Calu3 (cell line): ENCODE measurements around the gene TULP3. TPM values are rescaled to one million over a fixed set of nuclear protein-coding genes. Genes with fewer than 3 reads are reported as not detected.

Experiments
- BruUV-seq: library from RNA; stranded (reverse); fragments of 400-500 nt; replicated peaks from 2 replicates; lab custom pipeline; 2021; lab: Mats Ljungman, UMichigan
- CTCF ChIA-PET: fragments of 300-600 bp; sonication (Branson Sonifier 250); formaldehyde crosslinking; loops from one replicate; lab custom pipeline; 2022; ENCODE audit warnings: antibody characterized with exemption; lab: Charles Lee
- DNase-seq: peaks from one replicate; pipeline ENCODE4 v3.0.0; 2022
- H3K27ac Mint-ChIP-seq: one replicate; pipeline ENCODE4 v1.8.0; 2022; ENCODE audit warnings: mixed read lengths; ENCODE audit not compliant: unreplicated experiment
- H3K27me3 Mint-ChIP-seq: one replicate; pipeline ENCODE4 v1.8.0; 2022; ENCODE audit warnings: mixed read lengths; ENCODE audit not compliant: unreplicated experiment
- H3K36me3 Mint-ChIP-seq: one replicate; pipeline ENCODE4 v1.8.0; 2022; ENCODE audit warnings: mild to moderate bottlenecking, moderate library complexity, mixed read lengths; ENCODE audit not compliant: insufficient read depth, unreplicated experiment
- H3K4me1 Mint-ChIP-seq: one replicate; pipeline ENCODE4 v1.8.0; 2022; ENCODE audit warnings: mild to moderate bottlenecking, low read depth, mixed read lengths; ENCODE audit not compliant: unreplicated experiment
- H3K4me3 Mint-ChIP-seq: one replicate; pipeline ENCODE4 v1.8.0; 2022; ENCODE audit warnings: mild to moderate bottlenecking, low read depth, moderate library complexity, mixed read lengths; ENCODE audit not compliant: unreplicated experiment
- H3K9me3 Mint-ChIP-seq: one replicate; pipeline ENCODE4 v1.8.0; 2022; ENCODE audit warnings: low read depth, mixed read lengths; ENCODE audit not compliant: unreplicated experiment
- intact Hi-C: fragments of 100-400 bp; cut with micrococcal nuclease; formaldehyde crosslinking; loops from one replicate; pipeline ENCODE4 v1.10.0; 2022; ENCODE audit not compliant: unreplicated experiment
- total RNA-seq: library from RNA; stranded (reverse); gene quantifications from 2 replicates; pipeline ENCODE4 v1.2.3, GENCODE V29; 2022
- TF ChIP-seq, protein P1 (sequence below): fragments of 200-600 bp; IDR thresholded peaks from one replicate; pipeline ENCODE4 v1.8.0; 2022; ENCODE audit warnings: antibody characterized with exemption; ENCODE audit not compliant: unreplicated experiment

Gene TULP3
- total RNA-seq, 1 experiment from 2014 or later: 21.6 TPM

DNA sequence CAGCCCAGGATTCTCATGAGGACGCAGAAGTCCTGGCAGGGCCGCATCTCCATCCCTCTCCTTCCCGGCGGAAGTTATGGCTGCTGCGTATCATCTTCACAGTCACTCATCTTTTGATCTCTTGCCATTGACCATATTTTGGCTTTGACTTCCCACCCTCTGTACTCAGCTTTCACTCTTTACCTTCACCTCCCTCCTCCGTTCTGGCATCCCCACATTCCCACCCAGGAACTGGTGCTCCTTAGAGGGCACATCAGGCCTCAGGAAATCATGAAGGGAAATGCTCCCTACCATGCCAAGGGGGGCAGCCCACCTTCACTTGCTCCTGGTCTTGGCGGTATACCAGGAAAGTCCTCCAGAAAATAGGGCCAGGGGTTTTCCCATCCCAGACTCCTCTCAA lies 35.1 kb upstream of the TULP3 start:
- TF ChIP-seq, protein P1, sequence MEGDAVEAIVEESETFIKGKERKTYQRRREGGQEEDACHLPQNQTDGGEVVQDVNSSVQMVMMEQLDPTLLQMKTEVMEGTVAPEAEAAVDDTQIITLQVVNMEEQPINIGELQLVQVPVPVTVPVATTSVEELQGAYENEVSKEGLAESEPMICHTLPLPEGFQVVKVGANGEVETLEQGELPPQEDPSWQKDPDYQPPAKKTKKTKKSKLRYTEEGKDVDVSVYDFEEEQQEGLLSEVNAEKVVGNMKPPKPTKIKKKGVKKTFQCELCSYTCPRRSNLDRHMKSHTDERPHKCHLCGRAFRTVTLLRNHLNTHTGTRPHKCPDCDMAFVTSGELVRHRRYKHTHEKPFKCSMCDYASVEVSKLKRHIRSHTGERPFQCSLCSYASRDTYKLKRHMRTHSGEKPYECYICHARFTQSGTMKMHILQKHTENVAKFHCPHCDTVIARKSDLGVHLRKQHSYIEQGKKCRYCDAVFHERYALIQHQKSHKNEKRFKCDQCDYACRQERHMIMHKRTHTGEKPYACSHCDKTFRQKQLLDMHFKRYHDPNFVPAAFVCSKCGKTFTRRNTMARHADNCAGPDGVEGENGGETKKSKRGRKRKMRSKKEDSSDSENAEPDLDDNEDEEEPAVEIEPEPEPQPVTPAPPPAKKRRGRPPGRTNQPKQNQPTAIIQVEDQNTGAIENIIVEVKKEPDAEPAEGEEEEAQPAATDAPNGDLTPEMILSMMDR: no peak
- intact Hi-C loops: no loop called here
- no peak overlapping the region for H3K4me3 Mint-ChIP-seq
- peaks cover 26% of the 10 kb centered on the region for H3K36me3 Mint-ChIP-seq
- H3K4me1 Mint-ChIP-seq: no peaks in the 10 kb centered on the region
- H3K9me3 Mint-ChIP-seq: no peaks in the 10 kb centered on the region
- H3K27me3 Mint-ChIP-seq: no peaks in the 10 kb centered on the region
- CTCF ChIA-PET: interaction anchor here (0.7 kb wide), 1 partner anchor 1477 kb away, joined by 4 read pairs; no protein-coding TSS in a partner anchor
- no peak for DNase-seq
- H3K27ac Mint-ChIP-seq: no peak overlapping the region
- BruUV-seq: no TSS peak

DNA sequence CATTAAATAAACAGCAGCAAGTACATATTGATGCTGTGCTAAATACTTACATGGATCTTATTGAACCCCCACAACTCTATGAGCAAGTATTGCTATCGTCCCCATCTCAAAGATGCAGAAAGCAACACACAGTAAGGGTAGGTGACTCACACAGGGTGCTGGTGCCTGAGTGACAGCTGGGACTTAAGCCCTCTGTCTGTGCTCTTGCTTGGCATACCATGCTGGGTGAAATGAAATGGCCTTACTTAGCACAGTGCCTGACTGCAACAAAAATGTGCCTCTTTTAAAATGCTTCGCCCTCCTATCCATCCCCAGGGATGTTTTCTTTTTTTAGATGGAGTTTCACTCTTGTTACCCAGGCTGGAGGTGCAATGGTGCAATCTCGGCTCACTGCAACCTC lies 34.6 kb upstream of the TULP3 start:
- Mint-ChIP-seq H3K27ac (no peak overlapping the region), H3K9me3 (no peaks in the 10 kb centered on the region), H3K27me3 (no peaks in the 10 kb centered on the region), H3K4me3 (no peak overlapping the region), H3K36me3 (peaks cover 26% of the 10 kb centered on the region), H3K4me1 (no peaks in the 10 kb centered on the region)
- CTCF ChIA-PET: no interaction called here
- BruUV-seq: no TSS peak
- DNase-seq: no peak
- TF ChIP-seq, protein P1: no peak
- intact Hi-C loops: no loop called here

DNA sequence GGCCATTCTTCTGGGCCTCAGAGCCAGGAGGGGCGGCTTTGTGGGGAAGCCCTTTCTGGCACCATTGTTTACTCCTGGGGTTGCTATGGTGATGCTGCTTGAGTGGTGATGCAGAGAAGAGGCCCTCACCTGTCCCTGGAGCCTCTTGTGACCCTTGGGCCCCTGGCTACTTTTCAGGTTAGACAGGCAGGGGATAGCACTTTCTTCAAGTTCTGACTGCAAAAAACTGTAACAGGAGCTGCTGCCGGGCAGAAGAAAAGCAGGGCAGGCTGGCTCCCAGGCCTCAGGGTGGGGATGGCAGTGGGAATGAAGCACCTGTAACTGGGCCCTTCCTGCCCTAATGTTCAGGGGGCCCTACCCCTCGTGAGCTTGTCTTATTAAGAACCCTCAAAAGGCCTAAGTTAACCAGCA lies 33.7 kb upstream of the TULP3 start, which contains the start of gene TEX52:
Gene TEX52, minus strand, starts transcription at position 19 of the 411 bp plus-strand sequence. Its CDS starts 13 bp downstream, at position 6.
- Mint-ChIP-seq H3K27me3 (no peaks in the 10 kb centered on the region), H3K36me3 (peaks cover 26% of the 10 kb centered on the region), H3K4me1 (no peaks in the 10 kb centered on the region), H3K27ac (no peak within 1 kb of the TSS), H3K9me3 (no peaks in the 10 kb centered on the region), H3K4me3 (no peak within 1 kb of the TSS)
- no peak for DNase-seq
- intact Hi-C loops: no loop called here
- TF ChIP-seq, protein P1: no peak
- CTCF ChIA-PET: no interaction called here
- no TSS peak for BruUV-seq

DNA sequence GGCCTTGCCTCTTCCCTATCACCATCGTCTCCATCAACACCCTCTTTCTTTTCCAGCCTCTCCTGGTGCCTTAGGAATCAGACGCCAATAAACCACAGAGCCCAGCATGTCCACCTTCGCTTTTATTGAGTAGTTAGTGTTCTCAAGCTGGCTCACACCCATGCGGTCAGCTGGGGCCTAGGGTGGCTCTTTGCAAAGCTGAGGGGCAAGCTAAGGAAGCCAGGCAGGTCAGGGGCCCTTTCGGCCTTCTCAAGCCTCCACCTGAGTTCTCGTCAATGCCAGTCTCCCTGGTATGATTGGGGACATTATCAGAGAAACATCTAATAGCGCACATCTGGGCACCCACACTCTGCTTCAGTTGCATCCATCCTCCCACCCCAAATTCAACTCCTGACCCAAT lies 33.1 kb upstream of the TULP3 start:
- TF ChIP-seq, protein P1: no peak
- no peaks in the 10 kb centered on the region for H3K27me3 Mint-ChIP-seq
- no peaks in the 10 kb centered on the region for H3K9me3 Mint-ChIP-seq
- CTCF ChIA-PET: no interaction called here
- peaks cover 26% of the 10 kb centered on the region for H3K36me3 Mint-ChIP-seq
- intact Hi-C loops: no loop called here
- H3K27ac Mint-ChIP-seq: no peak overlapping the region
- H3K4me1 Mint-ChIP-seq: no peaks in the 10 kb centered on the region
- DNase-seq: no peak
- H3K4me3 Mint-ChIP-seq: no peak overlapping the region
- BruUV-seq: TSS peak; percentile 66
